Measurements from ENCODE around the gene LPCAT2.

Gene LPCAT2

GRCh38 chr16:55478827-55479429 lies 29.9 kb upstream of the LPCAT2 start, which contains the start of gene MMP2:
TSS of gene MMP2 (plus strand) at chr16:55479198. CDS start at chr16:55479480, 282 bp downstream.
- Histone ChIP-seq H3K4ac (ENCODE audit: low read depth, low read length) (peak within 1 kb of the TSS; percentile 64), H3K56ac (ENCODE audit: low read length) (peak within 1 kb of the TSS; percentile 90), H3K79me1 (ENCODE audit: low read length) (peaks cover 10% of the 10 kb centered on the region), H3K27ac (ENCODE audit: low read depth, low read length) (peak within 1 kb of the TSS; percentile 90), H4K8ac (ENCODE audit: low read depth, low read length) (no peak within 1 kb of the TSS), H3K4me2 (ENCODE audit: low read length) (peak within 1 kb of the TSS; percentile 42), H3K27me3 (ENCODE audit: insufficient read depth, low read length, poor library complexity) (no peaks in the 10 kb centered on the region), H3K18ac (ENCODE audit: low read length) (peak within 1 kb of the TSS; percentile 85), H3K23ac (ENCODE audit: low read length) (peak within 1 kb of the TSS; percentile 67), H3K4me3 (ENCODE audit: low read length) (peak within 1 kb of the TSS; percentile 84), H3K9ac (ENCODE audit: low read length) (peak within 1 kb of the TSS; percentile 84), H2BK15ac (replicated peaks; ENCODE audit: low read depth) (no peak within 1 kb of the TSS), H2BK120ac (ENCODE audit: low read depth, low read length) (peak within 1 kb of the TSS; percentile 63), H4K5ac (ENCODE audit: low read length) (no peak within 1 kb of the TSS), H2AK5ac (ENCODE audit: low read length) (peak within 1 kb of the TSS; percentile 41), H3K79me2 (ENCODE audit: control insufficient read depth, insufficient read depth, low read length) (peaks cover 18% of the 10 kb centered on the region), H2BK5ac (ENCODE audit: low read length) (peak within 1 kb of the TSS; percentile 81), H3K4me1 (ENCODE audit: control insufficient read depth, low read depth, low read length) (peaks cover 17% of the 10 kb centered on the region), H3K36me3 (ENCODE audit: control insufficient read depth, insufficient read depth, low read length) (peaks cover 3% of the 10 kb centered on the region)
- DNase-seq: peak; percentile 96
- WGBS (ENCODE audit: extremely low coverage, insufficient coverage, low lambda C conversion rate): no CpG with 5 or more reads among the region's 46 CpGs

GRCh38 chr16:55479430-55480140 lies 29.3 kb upstream of the LPCAT2 start:
- WGBS (ENCODE audit: extremely low coverage, insufficient coverage, low lambda C conversion rate): no CpG with 5 or more reads among the region's 41 CpGs
- Histone ChIP-seq H3K27ac (ENCODE audit: low read depth, low read length) (peak overlapping the region; percentile 90), H3K4me1 (ENCODE audit: control insufficient read depth, low read depth, low read length) (peaks cover 17% of the 10 kb centered on the region), H3K18ac (ENCODE audit: low read length) (peak overlapping the region; percentile 85), H3K56ac (ENCODE audit: low read length) (peak overlapping the region; percentile 90), H2BK15ac (replicated peaks; ENCODE audit: low read depth) (no peak overlapping the region), H3K23ac (ENCODE audit: low read length) (peak overlapping the region; percentile 67), H3K4me3 (ENCODE audit: low read length) (peak overlapping the region; percentile 84), H2AK5ac (ENCODE audit: low read length) (no peak overlapping the region), H3K4me2 (ENCODE audit: low read length) (peak overlapping the region; percentile 17), H2BK120ac (ENCODE audit: low read depth, low read length) (peak overlapping the region; percentile 33), H4K5ac (ENCODE audit: low read length) (no peak overlapping the region), H3K79me1 (ENCODE audit: low read length) (peaks cover 10% of the 10 kb centered on the region), H3K4ac (ENCODE audit: low read depth, low read length) (peak overlapping the region; percentile 64), H3K27me3 (ENCODE audit: insufficient read depth, low read length, poor library complexity) (no peaks in the 10 kb centered on the region), H3K79me2 (ENCODE audit: control insufficient read depth, insufficient read depth, low read length) (peaks cover 18% of the 10 kb centered on the region), H3K36me3 (ENCODE audit: control insufficient read depth, insufficient read depth, low read length) (peaks cover 3% of the 10 kb centered on the region), H2BK5ac (ENCODE audit: low read length) (peak overlapping the region; percentile 81), H3K9ac (ENCODE audit: low read length) (peak overlapping the region; percentile 84), H4K8ac (ENCODE audit: low read depth, low read length) (no peak overlapping the region)
- peak; percentile 44 for DNase-seq

GRCh38 chr16:55480228-55480655 lies 28.6 kb upstream of the LPCAT2 start:
- Histone ChIP-seq H3K4me1 (ENCODE audit: control insufficient read depth, low read depth, low read length) (peaks cover 14% of the 10 kb centered on the region), H3K9ac (ENCODE audit: low read length) (peak overlapping the region; percentile 84), H3K4me2 (ENCODE audit: low read length) (peak overlapping the region; percentile 17), H3K18ac (ENCODE audit: low read length) (peak overlapping the region; percentile 72), H3K27ac (ENCODE audit: low read depth, low read length) (peak overlapping the region; percentile 90), H3K79me1 (ENCODE audit: low read length) (peaks cover 10% of the 10 kb centered on the region), H3K4ac (ENCODE audit: low read depth, low read length) (no peak overlapping the region), H4K8ac (ENCODE audit: low read depth, low read length) (no peak overlapping the region), H3K56ac (ENCODE audit: low read length) (peak overlapping the region; percentile 90), H2BK120ac (ENCODE audit: low read depth, low read length) (no peak overlapping the region), H2BK5ac (ENCODE audit: low read length) (peak overlapping the region; percentile 11), H3K23ac (ENCODE audit: low read length) (peak overlapping the region; percentile 67), H3K79me2 (ENCODE audit: control insufficient read depth, insufficient read depth, low read length) (peaks cover 18% of the 10 kb centered on the region), H2BK15ac (replicated peaks; ENCODE audit: low read depth) (no peak overlapping the region), H3K27me3 (ENCODE audit: insufficient read depth, low read length, poor library complexity) (no peaks in the 10 kb centered on the region), H3K4me3 (ENCODE audit: low read length) (peak overlapping the region; percentile 84), H3K36me3 (ENCODE audit: control insufficient read depth, insufficient read depth, low read length) (peaks cover 10% of the 10 kb centered on the region), H4K5ac (ENCODE audit: low read length) (no peak overlapping the region), H2AK5ac (ENCODE audit: low read length) (no peak overlapping the region)
- DNase-seq: peak; percentile 53
- WGBS (ENCODE audit: extremely low coverage, insufficient coverage, low lambda C conversion rate): no CpG with 5 or more reads among the region's 25 CpGs

- no peak overlapping the region for H2BK120ac ChIP-seq (ENCODE audit: low read depth, low read length)
- no peak overlapping the region for H3K23ac ChIP-seq (ENCODE audit: low read length)
- peaks cover 11% of the 10 kb centered on the region for H3K4me1 ChIP-seq (ENCODE audit: control insufficient read depth, low read depth, low read length)
- WGBS (ENCODE audit: extremely low coverage, insufficient coverage, low lambda C conversion rate): no CpG with 5 or more reads among the region's 4 CpGs
- DNase-seq: no peak
- no peak overlapping the region for H3K18ac ChIP-seq (ENCODE audit: low read length)
- H4K8ac ChIP-seq (ENCODE audit: low read depth, low read length): no peak overlapping the region
- H3K56ac ChIP-seq (ENCODE audit: low read length): peak overlapping the region; percentile 90
- peaks cover 10% of the 10 kb centered on the region for H3K79me1 ChIP-seq (ENCODE audit: low read length)
- no peaks in the 10 kb centered on the region for H3K27me3 ChIP-seq (ENCODE audit: insufficient read depth, low read length, poor library complexity)
- H3K4ac ChIP-seq (ENCODE audit: low read depth, low read length): peak overlapping the region; percentile 26
- no peak overlapping the region for H2BK15ac ChIP-seq (replicated peaks; ENCODE audit: low read depth)
- peaks cover 10% of the 10 kb centered on the region for H3K36me3 ChIP-seq (ENCODE audit: control insufficient read depth, insufficient read depth, low read length)
- peak overlapping the region; percentile 17 for H3K4me2 ChIP-seq (ENCODE audit: low read length)
- H2BK5ac ChIP-seq (ENCODE audit: low read length): no peak overlapping the region
- H3K79me2 ChIP-seq (ENCODE audit: control insufficient read depth, insufficient read depth, low read length): peaks cover 18% of the 10 kb centered on the region
- no peak overlapping the region for H3K27ac ChIP-seq (ENCODE audit: low read depth, low read length)
- H4K5ac ChIP-seq (ENCODE audit: low read length): no peak overlapping the region
- no peak overlapping the region for H3K4me3 ChIP-seq (ENCODE audit: low read length)
- no peak overlapping the region for H2AK5ac ChIP-seq (ENCODE audit: low read length)
- peak overlapping the region; percentile 84 for H3K9ac ChIP-seq (ENCODE audit: low read length)
These were observed 27.8 kb upstream of the LPCAT2 start for GRCh38 chr16:55481023-55481422.

- Histone ChIP-seq H3K79me1 (ENCODE audit: low read length) (peaks cover 10% of the 10 kb centered on the region), H3K4ac (ENCODE audit: low read depth, low read length) (no peak overlapping the region), H3K56ac (ENCODE audit: low read length) (no peak overlapping the region), H3K27ac (ENCODE audit: low read depth, low read length) (no peak overlapping the region), H2AK5ac (ENCODE audit: low read length) (no peak overlapping the region), H3K27me3 (ENCODE audit: insufficient read depth, low read length, poor library complexity) (no peaks in the 10 kb centered on the region), H2BK120ac (ENCODE audit: low read depth, low read length) (no peak overlapping the region), H3K4me3 (ENCODE audit: low read length) (no peak overlapping the region), H2BK5ac (ENCODE audit: low read length) (no peak overlapping the region), H2BK15ac (replicated peaks; ENCODE audit: low read depth) (no peak overlapping the region), H4K5ac (ENCODE audit: low read length) (no peak overlapping the region), H3K18ac (ENCODE audit: low read length) (no peak overlapping the region), H3K36me3 (ENCODE audit: control insufficient read depth, insufficient read depth, low read length) (peaks cover 12% of the 10 kb centered on the region), H3K9ac (ENCODE audit: low read length) (no peak overlapping the region), H3K4me2 (ENCODE audit: low read length) (no peak overlapping the region), H3K23ac (ENCODE audit: low read length) (no peak overlapping the region), H3K79me2 (ENCODE audit: control insufficient read depth, insufficient read depth, low read length) (peaks cover 18% of the 10 kb centered on the region), H3K4me1 (ENCODE audit: control insufficient read depth, low read depth, low read length) (peaks cover 11% of the 10 kb centered on the region), H4K8ac (ENCODE audit: low read depth, low read length) (no peak overlapping the region)
- no CpG with 5 or more reads among the region's 2 CpGs for WGBS (ENCODE audit: extremely low coverage, insufficient coverage, low lambda C conversion rate)
- no peak for DNase-seq
These were observed 26.8 kb upstream of the LPCAT2 start for GRCh38 chr16:55482056-55482455.

Data from mesendoderm (in vitro differentiated cells).